K562 (cell line): Measurements from ENCODE around the gene SLIRP. TPM values are rescaled to one million over a fixed set of nuclear protein-coding genes. Genes with fewer than 3 reads are reported as not detected.

Experiments used
- CTCF ChIP-seq, 3 experiments: IDR thresholded peaks in 2 of 3; conservative IDR thresholded peaks in 1 of 3; 2 replicates each; pipeline ENCODE4 v1.5.1; 2011 to 2012; ENCODE audit warnings: low read length in 3 of 3, mild to moderate bottlenecking in 3 of 3, control low read depth in 2 of 3, improper control_type of control experiment in 1 of 3, inconsistent platforms in 1 of 3, low read depth in 1 of 3, mixed read lengths in 1 of 3, moderate library complexity in 1 of 3; ENCODE audit not compliant: insufficient read depth in 2 of 3
- HMG20B ChIP-seq: fragments of 250-450 bp; sonication (Bioruptor Pico); IDR thresholded peaks from 2 replicates; pipeline ENCODE4 v1.5.0; 2021; ENCODE audit warnings: mild to moderate bottlenecking
- HNRNPK ChIP-seq: fragments of 200-400 bp; formaldehyde crosslinking; IDR thresholded peaks from one replicate; pipeline ENCODE4 v1.6.1; 2018; ENCODE audit warnings: mild to moderate bottlenecking, low read depth, low read length; ENCODE audit not compliant: poor library complexity, severe bottlenecking
- MXD1 ChIP-seq: fragments of 250-450 bp; sonication (Bioruptor Pico); IDR thresholded peaks from 2 replicates; pipeline ENCODE4 v1.8.0; 2021; ENCODE audit warnings: borderline replicate concordance, mild to moderate bottlenecking, moderate library complexity; ENCODE audit not compliant: poor library complexity, severe bottlenecking
- NR2C2 ChIP-seq, 2 experiments: fragments of 200-800 bp in 1 of 2; sonication (Bioruptor generic) in 1 of 2; sonication (generic) in 1 of 2; formaldehyde crosslinking in 1 of 2; IDR thresholded peaks; 2 replicates each; pipeline versions ENCODE4 v1.6.1 to v1.8.0; 2016 to 2022; ENCODE audit warnings: mild to moderate bottlenecking in 1 of 2, missing compliant biosample characterization in 1 of 2, missing genetic modification characterization in 1 of 2, missing genetic modification reagents in 1 of 2
- RAD21 ChIP-seq, 2 experiments: fragments of 250-450 bp in 1 of 2; fragments of 450-650 bp in 1 of 2; sonication (Bioruptor Pico) in 1 of 2; formaldehyde crosslinking in 1 of 2; IDR thresholded peaks in 1 of 2; conservative IDR thresholded peaks in 1 of 2; 2 replicates each; pipeline versions ENCODE4 v1.4.0 to v1.8.0; 2020 to 2022; ENCODE audit warnings: mild to moderate bottlenecking in 2 of 2, moderate library complexity in 1 of 2
- YY1 ChIP-seq, 3 experiments: IDR thresholded peaks; 2 replicates each; pipeline ENCODE4 v1.6.1; 2011; ENCODE audit warnings: low read length in 2 of 3, mild to moderate bottlenecking in 2 of 3, moderate library complexity in 2 of 3, borderline replicate concordance in 1 of 3, control low read depth in 1 of 3, low read depth in 1 of 3; ENCODE audit not compliant: insufficient read depth in 3 of 3, insufficient replicate concordance in 2 of 3, control insufficient read depth in 1 of 3, insufficient read length in 1 of 3; ENCODE audit errors: extremely low read depth in 1 of 3
- ZNF384 ChIP-seq: IDR thresholded peaks from 2 replicates; pipeline ENCODE4 v1.6.1; 2012; ENCODE audit warnings: low read depth, low read length, improper control_type of control experiment
- polyA plus RNA-seq, 8 experiments: library from polyadenylated mRNA; depleted of rRNA in 4 of 8; stranded (reverse) in 5 of 8; unstranded in 3 of 8; fragments of >200 nt; fragmentation: Nextera tagmentation in 2 of 8; fragmentation: Illumina TruSeq in 1 of 8; extraction: Ambion mirVana in 2 of 8; extraction: Trizol in 1 of 8; gene quantifications; 2 replicates each; pipeline versions ENCODE4 v1.2.1 to v1.2.3, GENCODE V29; 2011 to 2014; ENCODE audit warnings: inconsistent platforms in 1 of 8, missing spikeins in 1 of 8
- total RNA-seq, 7 experiments: library from RNA; depleted of rRNA in 6 of 7; stranded (reverse); fragments of >200 nt in 6 of 7; fragmentation: Illumina TruSeq in 2 of 7; extraction: Trizol in 2 of 7; gene quantifications; 2 replicates each; pipeline versions ENCODE4 v1.2.1 to v1.2.3, GENCODE V29; 2011 to 2021; ENCODE audit warnings: low replicate concordance in 1 of 7

Gene SLIRP
- total and polyA plus RNA-seq, 9 of the 15 experiments (the other 6 are each of a cell fraction or from before 2014, with no cell fraction given), result 251 to 1,905 (median 491) TPM

GRCh38 chr14:77707355-77707723 is 564 bp upstream of the SLIRP start (continued):
- TF ChIP-seq CTCF (IDR thresholded peaks at IDR 0.05 in 2 of 3, conservative IDR thresholded peaks at IDR 0.05 in 1 of 3; ENCODE audit: insufficient read depth in 2 of 3, low read depth in 1 of 3, low read length in 3 of 3) (peak; percentile 47 to 57 (median 51); a peak in 5 of 6 replicates), HNRNPK (no peak), MXD1 (CRISPR knock-in tag) (no peak), RAD21 (CRISPR knock-in tag; conservative IDR thresholded peaks at IDR 0.05 in 1 of 2, IDR thresholded peaks at IDR 0.05 in 1 of 2) (peak; percentile 34 to 39; a peak in 3 of 4 replicates), NR2C2 (CRISPR knock-in tag; IDR thresholded peaks at IDR 0.05) (no peak), NR2C2 (tag; IDR thresholded peaks at IDR 0.05) (no peak), HMG20B (CRISPR knock-in tag) (no peak), ZNF384 (0 out of 2 replicates have a peak, but pooled peaks have one; percentile 42), YY1 (IDR thresholded peaks at IDR 0.05; ENCODE audit: borderline replicate concordance in 1 of 3, control insufficient read depth in 1 of 3, extremely low read depth in 1 of 3, insufficient read depth in 3 of 3, insufficient read length in 1 of 3, insufficient replicate concordance in 2 of 3, low read depth in 1 of 3, low read length in 2 of 3) (peak in 1 of 3 experiments; percentile 51)
